ENCODE measurements around the gene CHRNA1.

DNA sequence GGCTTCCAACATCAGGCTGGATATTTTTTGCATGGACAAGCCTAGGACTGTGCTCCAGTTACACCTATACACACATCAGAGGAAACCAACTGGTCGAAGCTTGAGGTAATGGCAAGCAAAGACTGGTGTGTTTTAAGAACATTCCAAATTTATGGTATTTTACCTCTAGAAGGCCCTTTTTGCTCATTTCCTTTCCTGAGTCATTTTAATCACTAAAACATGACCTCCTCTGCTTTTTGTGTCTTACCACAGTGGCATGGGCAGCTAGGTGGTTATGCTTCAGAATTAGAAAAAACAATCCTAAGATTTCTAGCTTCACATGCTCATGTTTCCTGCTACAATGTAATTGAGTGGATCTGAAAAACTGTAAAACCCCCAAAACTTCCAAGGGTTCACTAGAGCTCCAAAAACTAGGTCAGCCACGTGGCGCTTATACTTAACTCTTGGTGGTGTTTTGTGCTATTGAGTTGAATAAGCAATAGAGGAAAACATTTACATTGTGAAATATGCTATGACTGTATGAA, 30.6 kb upstream of the CHRNA1 start:
- TF ChIP-seq EZH2phosphoT487 (IDR thresholded peaks at IDR 0.05; ENCODE audit: borderline replicate concordance, low read length) = no peak
- TF ChIP-seq, protein P1, sequence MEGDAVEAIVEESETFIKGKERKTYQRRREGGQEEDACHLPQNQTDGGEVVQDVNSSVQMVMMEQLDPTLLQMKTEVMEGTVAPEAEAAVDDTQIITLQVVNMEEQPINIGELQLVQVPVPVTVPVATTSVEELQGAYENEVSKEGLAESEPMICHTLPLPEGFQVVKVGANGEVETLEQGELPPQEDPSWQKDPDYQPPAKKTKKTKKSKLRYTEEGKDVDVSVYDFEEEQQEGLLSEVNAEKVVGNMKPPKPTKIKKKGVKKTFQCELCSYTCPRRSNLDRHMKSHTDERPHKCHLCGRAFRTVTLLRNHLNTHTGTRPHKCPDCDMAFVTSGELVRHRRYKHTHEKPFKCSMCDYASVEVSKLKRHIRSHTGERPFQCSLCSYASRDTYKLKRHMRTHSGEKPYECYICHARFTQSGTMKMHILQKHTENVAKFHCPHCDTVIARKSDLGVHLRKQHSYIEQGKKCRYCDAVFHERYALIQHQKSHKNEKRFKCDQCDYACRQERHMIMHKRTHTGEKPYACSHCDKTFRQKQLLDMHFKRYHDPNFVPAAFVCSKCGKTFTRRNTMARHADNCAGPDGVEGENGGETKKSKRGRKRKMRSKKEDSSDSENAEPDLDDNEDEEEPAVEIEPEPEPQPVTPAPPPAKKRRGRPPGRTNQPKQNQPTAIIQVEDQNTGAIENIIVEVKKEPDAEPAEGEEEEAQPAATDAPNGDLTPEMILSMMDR (IDR thresholded peaks at IDR 0.05; ENCODE audit: low read depth, low read length, poor library complexity, severe bottlenecking) = no peak

All from DOHH2 (cell line).